Hematopoietic multipotent progenitor cell treated with erythropoietin and hydrocortisone succinate and interleukin-3 and kit ligand, for 8 days (in vitro differentiated cells): ENCODE results near the gene POLN.

Source experiments
- DNase-seq: peaks from one replicate; pipeline ENCODE4 v3.0.0-alpha.2; 2015

Gene POLN

GRCh38 chr4:2024683-2025082, 217.2 kb downstream of the POLN start:
- no peak for DNase-seq
